Stimulated activated CD8-positive, alpha-beta memory T cell treated with anti-CD3 and anti-CD28 coated beads, Interleukin-15, amount 100 ng/mL, for 4 hours (primary cell): ENCODE measurements around the gene PYDC1.
A peak's percentile ranks its signal among the peaks of the same experiment; 100 is the strongest.
"Not testable (repeated sequence)": the region's sequence is repeated elsewhere in the genome, so short reads cannot be mapped to it uniquely, and the experiment has no call there.

Source experiments
- DNase-seq, 2 donors: peaks; one replicate each; pipeline ENCODE4 v3.0.0-alpha.2; 2020; ENCODE audit warnings: low read depth in 2 of 2

PYDC1 gene

DNA sequence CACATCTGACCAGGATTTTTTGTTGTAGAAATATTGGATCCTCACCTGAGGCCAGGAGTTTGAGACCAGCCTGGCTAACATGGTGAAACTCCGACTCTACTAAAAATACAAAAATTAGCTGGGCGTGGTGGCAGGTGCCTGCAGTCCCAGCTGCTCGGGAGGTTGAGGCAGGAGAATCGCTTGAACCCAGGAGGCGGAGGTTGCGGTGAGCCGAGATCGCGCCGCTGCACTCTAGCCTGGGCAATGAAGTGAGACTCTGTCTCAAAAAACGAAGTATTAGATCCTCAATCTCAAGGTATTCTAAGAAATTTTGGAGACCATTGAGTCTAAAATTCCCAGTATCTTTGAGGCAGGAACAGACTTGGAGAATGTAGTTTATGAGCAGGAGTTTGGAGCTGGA, 21.1 kb downstream of the PYDC1 start:
- not testable (repeated sequence) for DNase-seq

DNA sequence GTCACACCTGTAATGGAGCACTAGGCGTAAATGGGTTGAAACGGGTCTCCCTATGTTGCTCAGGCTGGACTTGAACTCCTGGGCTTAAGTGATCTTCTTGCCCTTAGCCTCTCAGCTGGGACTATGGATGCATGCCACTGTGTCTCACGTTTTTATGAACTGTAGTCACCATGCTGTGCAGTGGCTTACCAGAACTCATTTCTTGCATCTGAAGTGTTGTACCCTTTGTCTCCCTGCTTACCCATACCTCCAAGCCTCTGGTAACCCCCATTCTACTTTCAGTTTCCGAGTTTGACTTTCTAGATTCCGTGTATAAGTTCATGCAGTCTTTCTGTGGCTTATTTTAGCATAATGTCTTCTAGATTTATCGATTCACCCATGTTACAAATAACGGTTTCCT, 22.0 kb downstream of the PYDC1 start:
- DNase-seq = no peak

DNA sequence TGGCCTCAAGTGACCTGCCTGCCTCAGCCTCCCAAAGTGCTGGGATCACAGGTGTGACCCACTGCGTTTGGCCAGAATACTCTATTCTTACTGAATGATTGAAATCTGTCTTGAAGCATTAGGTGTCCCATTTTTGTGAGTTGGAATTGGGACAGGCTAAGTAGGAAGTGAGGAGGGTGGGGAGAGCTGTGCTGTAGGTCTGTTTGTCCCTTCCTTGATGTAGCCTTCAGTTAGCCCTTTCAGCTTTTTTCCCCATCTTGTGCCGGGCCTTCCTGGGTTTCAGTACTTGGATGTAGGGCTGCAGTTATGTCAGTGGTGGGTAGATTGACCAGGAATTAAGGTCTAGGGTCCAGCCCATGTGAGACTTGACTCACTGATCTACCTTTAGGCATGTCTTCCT, 23.1 kb downstream of the PYDC1 start:
- DNase-seq = no peak

DNA sequence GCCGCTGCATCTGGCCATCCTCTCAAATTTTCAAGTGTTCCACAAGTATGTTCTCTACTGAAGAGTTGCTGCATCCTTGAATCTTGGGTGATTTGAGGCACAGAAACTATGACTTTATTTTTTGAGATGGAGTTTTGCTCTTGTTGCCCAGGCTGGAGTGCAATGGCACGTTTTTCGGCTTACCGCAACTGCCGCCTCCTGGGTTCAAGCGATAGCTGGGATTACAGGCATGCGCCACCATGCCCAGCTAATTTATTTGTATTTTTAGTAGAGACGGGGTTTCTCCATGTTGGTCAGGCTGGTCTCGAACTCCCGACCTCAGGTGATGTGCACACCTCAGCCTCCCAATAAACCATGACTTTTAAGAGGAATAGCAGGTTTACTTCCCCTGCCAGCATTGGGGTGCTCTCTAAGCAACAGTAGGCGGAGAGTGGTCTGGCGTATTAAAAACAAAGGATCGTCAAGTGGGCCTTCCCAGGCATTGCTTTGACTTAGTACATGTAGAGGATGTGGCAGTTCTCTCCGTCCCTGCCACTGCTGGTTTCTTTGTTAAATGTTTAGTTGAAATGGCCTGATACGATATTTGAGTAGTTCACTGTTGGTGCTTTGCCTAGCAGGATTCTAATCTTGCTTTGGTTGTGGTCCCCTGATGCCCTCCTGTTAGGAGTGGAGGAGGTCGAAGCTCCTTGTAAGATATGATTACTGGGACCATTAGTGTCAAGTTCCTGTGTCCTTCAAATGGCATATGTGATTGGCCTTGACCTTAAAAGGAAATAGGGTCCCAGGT, 23.9 kb downstream of the PYDC1 start:
- no peak for DNase-seq

DNA sequence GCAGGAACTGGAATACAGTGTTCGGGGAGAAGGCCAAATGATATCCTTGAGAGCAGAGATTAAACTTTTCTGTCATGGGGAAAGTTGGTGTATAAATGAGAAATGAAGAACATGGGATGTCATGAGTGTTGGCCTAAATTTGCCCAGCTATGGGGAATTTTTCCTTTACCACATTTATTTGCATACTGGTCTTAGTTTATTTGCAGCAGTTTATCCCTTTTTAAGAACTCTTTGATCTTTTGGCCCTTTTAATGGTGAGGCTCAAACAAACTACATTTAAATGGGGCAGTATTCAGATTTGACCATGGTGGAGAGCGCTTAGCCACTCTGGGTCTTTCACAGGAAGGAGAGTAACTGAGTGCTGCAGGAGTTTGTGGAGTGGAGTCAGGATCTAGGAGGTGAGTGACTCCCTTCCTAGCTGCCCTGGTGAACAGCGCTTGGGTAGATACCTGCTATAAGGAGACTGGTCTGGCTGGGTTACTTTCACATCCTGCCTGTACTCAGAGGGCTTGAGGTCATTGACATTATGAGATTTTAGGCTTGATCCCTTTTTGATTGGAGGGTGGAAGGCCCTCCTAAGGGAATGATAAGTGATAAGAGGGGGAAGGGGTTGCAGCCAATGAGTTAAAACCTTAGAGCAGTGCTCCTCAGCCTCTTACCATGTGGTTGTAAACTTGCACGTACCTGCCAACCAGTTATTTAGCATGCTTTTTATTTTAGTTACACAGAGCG, 25.1 kb downstream of the PYDC1 start:
- no peak for DNase-seq

DNA sequence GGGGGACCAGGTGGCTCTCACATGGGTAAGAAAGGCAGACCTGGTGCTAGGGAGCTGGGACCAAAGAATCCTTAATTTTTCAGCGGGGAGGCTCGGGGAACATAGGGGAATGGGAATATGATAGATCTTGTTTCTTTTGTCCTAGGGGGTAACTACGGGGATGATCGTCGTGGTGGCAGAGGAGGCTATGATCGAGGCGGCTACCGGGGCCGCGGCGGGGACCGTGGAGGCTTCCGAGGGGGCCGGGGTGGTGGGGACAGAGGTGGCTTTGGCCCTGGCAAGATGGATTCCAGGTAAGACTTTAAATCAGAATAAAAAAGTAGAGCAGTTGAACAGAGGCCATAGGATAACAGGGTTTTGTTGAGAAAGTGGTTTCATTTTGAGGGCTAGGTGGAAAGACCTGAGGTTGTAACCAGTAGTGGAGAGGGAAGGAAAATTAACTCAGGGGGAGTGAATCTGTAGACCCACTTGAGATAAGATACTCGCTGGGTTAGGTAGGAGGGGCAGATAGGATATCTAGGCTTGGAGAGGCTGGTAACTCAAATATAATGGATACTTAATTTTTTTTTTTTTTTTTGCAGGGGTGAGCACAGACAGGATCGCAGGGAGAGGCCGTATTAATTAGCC, 26.0 kb downstream of the PYDC1 start:
- DNase-seq = no peak

DNA sequence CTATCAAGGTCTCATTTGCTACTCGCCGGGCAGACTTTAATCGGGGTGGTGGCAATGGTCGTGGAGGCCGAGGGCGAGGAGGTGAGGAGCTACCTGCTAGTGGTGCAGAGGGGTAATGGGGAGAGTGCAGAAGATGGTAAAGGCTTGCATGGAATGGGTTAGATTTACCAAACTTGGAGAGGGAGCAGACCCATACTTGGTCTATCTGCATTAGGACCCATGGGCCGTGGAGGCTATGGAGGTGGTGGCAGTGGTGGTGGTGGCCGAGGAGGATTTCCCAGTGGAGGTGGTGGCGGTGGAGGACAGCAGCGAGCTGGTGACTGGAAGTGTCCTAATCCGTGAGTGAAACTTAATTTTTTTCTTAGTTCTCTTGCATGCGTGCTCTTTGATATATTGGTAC, 26.9 kb downstream of the PYDC1 start:
- no peak for DNase-seq

DNA sequence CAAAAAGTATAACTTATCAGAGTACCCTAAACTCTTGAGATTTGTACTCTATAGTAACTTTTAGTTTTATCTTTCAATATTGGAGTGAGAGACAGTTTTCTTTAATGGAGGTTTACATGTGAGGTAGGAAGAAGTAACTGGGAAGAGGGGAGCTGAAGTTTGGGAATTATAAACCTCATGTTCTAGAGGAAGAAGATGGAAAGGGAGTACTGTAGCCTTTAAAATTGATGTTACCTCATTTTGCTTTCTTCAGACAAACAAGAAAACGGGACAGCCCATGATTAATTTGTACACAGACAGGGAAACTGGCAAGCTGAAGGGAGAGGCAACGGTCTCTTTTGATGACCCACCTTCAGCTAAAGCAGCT, 27.5 kb downstream of the PYDC1 start:
- no peak for DNase-seq

DNA sequence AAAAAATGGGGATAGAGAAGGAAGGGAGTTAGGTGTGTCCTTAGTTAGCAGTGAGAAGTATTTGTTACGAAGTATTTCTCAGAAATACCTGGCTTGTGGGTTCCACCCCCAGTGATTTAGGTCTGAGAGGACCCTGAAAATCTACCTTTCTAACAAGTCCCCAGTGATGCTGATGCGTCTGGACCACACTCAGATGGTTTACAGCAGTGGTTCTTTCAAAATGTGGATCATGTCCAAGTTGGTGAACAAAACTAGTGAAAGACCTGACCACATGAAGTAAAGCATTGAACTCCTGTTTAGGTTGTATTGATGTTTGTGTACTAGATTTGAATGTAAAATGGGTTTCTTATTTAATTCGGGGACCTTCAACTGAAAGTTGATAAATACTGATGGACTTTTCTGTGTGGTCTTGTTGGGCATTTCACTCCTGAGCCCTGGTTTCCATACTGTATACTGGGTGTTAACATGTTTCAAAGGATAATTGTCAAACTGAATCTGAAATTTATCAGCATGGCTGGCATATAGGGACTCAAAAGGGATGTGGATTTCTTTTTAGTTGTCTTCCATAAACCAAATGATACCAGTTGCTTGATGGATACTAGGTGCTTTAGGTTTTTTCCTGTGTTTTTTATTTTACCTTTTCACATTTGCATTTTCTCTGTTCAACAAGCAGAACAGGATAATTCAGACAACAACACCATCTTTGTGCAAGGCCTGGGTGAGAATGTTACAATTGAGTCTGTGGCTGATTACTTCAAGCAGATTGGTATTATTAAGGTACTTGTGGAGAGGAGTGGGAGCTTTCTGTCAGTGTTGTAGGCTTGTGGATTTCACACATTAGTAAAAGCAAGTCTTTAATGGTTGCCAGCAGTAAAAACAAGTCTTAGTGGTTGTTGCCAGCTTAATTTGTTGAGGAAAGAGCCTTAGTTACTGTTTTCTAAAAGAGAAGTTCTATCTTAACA, 28.2 kb downstream of the PYDC1 start:
- no peak for DNase-seq

DNA sequence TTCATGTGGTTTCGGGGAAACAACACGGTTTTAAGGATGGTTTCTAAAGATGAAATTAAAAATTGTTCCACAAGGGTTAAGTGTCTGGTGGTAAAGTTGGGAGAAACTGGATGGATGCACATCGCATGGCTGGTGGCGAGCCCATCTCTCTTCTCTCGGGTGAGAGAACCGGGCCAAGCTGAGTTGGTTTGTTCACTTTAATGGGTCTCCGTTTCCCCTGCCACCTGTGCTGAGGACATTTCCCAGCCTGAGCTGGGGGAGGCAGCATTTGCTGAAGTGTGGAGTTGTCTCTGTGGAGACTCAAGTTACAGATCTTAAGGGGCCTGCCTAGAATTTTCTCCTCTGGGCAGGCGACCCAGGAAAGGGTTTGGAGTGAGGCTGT, 29.1 kb downstream of the PYDC1 start:
- DNase-seq = no peak

DNA sequence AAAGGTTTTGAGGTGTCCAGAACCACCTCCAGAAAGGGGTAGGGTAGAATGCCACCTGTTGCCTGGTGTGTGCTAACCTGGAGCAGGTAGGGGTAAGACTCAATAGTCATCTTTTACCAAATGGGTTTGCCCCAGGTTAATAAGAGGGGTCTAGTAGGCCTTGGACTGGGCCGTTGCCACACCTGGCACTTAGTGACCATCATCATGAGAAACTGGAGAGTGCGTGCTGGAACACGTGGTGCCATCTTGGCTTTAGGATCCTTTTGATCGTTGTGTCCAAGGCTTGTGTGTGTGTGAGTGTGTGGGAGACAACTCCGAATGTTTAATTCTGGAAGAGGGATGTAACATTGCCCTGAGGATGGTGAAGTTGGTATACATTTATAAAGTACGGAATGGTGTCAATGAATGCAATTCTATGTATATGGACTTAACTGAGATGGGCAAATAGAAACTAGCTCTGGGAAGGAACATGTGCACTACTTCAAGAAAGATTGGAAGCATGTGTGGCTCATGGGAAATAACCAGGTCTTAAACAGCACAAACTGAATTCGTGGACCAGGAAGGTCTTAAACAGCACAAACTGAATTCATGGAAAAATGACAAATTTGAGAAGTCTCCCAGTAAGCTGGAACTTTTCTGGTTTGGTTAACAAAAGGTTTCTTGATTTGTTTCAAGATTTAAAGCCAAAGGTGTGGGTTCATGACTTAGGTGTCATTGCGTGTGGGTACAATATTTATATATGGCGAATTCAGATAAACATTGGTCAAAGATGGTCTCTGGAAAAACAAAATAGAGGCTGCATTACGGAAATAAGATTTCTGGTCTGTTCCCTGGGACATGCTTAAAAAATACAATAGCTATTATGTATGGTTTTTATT, 29.8 kb downstream of the PYDC1 start:
- no peak for DNase-seq

DNA sequence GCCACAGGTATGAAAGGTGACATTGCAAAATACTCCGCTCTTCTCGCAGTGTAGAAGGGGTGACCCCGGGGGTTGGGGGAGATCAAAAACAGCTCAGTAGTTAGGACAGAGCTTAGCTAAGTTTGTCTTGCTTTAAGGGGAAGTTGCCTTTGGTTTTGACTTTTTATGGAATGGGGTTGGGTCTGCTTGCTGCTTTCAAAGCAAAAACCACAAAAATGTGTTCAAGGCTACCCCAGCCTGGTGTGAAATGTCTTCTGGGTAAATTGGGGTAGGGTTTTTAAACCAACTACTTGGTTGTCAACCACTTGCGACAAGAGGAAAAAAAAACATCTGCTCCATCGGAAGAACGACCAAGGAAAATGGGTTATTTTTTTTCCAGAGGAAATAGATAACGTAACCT, 30.8 kb downstream of the PYDC1 start:
- DNase-seq = no peak

DNA sequence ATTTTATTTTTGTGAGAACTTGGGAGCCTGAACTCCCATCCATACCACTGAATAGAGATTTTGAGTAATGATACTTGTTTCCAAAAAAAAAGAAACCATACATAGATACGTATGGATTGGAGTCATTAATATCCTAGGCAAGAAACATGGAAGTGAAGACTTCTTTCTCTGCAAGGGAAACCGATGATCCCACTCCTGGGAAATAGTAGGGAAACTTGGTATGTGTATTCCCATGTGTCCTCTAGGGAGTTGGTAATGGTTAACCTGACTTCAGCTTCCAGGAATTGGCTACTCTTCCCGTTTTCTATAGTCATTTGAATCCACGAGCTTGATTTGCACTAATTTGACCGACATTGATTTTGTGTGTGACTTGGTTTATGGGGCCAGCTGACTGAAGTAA, 31.6 kb downstream of the PYDC1 start:
- no peak for DNase-seq

DNA sequence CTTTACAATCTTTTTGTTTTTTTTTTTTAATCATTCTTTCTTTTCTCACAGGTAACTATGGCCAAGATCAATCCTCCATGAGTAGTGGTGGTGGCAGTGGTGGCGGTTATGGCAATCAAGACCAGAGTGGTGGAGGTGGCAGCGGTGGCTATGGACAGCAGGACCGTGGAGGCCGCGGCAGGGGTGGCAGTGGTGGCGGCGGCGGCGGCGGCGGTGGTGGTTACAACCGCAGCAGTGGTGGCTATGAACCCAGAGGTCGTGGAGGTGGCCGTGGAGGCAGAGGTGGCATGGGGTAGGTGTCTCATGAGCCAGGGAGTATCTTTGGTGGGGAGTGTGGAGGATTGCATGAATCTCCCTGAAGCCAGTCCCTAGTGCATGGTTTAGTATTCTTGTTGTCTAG, 32.0 kb downstream of the PYDC1 start:
- DNase-seq = no peak

DNA sequence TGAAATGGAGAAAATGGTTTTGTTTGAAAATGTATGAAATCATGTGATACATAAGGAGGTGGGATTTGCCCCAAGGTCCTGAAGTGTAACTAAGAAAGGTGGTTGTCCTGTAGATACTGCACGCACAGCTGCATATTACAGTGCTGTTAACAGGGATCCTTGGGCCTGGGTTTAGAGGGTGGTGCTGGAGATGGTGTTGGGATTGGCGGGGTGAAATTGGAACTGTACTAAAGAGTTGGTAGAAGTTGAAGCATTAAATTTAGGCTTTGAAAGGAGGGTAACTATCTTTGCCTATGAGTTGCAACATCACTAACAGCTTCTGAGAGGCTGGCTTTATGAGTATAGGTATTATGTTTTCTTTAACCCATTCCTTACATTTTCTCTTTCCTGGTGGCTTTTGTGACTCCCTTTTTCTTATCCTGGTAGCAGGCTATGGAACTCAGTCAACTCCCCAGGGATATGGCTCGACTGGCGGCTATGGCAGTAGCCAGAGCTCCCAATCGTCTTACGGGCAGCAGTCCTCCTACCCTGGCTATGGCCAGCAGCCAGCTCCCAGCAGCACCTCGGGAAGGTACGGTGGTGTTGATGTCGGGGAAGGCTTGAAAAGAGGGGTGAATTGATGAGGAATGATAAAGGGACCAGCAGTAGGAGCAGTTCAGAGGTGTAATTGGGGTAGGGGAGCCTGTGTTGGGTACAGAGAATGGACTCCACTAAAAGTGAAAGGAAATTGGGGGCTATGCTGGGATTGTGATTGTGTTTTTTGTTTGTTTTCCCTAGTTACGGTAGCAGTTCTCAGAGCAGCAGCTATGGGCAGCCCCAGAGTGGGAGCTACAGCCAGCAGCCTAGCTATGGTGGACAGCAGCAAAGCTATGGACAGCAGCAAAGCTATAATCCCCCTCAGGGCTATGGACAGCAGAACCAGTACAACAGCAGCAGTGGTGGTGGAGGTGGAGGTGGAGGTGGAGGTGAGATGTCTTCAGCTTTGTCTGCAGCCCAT, 33.2 kb downstream of the PYDC1 start:
- no peak for DNase-seq

DNA sequence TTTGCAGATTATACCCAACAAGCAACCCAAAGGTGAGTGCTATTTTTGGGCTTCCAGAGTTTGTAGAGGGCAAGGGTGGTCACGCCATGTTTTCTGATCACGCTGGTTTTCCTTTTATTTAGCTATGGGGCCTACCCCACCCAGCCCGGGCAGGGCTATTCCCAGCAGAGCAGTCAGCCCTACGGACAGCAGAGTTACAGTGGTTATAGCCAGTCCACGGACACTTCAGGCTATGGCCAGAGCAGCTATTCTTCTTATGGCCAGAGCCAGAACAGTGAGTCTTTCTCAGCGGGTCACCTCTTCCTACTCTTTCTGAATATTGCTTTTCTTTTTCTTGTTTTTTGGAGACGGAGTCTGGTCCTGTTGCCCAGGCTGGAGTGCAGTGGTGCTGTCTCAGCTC, 34.5 kb downstream of the PYDC1 start:
- DNase-seq = no peak

DNA sequence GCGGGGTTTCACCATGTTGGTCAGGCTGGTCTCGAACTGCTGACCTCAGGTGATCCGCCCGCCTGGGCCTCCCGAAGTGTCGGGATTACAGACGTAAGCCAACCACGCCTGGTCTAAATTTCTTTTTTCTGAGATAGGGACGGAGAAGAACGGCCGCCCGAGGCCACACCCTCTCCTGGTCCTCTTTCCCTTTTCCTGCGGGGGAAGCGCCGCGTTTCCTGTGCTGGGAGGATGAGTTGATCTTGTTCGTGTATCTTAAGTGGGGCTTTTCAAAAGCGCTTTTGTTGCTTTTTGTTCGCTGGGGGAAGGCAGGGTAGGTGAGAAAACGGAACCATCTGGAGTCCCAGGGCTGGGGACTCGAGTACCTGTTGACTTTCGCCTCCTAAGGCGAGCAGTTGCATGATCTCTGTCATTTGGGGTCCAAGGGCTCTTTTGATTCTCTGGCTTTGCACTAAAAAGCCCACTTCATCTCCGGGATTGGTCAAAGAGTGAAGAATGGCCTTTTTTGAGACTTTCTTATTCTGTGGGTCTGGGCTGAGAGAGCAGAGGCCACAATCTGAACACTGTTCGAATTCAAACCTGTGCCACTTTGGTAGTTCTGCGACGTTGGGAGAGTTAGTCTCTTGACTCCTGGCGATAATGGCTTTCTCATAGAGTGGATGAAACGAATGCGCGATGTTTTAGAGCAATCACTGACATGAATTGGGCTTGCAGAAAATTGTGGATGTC, 35.7 kb downstream of the PYDC1 start:
- no peak for DNase-seq

DNA sequence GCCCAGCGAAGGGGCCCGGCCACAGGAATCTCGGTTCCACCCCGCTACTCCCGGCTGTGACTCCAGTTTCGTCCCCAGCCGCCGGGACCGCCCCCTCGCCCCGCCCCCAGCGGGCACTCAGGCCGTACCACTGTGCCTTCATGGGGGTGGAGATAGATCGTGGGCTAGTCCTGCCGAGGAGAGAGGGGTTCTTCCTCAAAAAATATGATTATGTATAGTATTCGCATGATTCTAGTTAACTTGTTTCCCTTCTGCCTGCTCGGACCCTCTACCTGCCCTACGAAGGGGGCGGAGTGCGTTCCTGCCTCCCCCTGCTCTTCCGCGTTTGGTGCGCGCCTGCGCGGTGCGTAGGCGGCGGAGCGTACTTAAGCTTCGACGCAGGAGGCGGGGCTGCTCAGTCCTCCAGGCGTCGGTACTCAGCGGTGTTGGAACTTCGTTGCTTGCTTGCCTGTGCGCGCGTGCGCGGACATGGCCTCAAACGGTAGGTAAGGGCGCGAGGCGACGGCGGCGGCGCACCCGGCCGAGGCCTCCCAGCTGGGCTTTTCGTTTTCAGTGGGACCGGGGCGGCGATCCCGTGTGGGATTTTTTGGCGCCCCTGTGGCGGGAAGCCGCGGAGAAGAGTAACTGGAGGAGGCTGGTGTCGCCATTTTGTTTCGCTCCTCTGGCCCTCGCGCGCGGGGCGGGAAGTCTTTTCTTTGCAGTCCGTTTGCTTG, 37.0 kb downstream of the PYDC1 start, which contains the start of gene FUS:
FUS (plus strand) TSS at position 393 of the 713 bp plus-strand sequence; CDS start at position 469, 76 bp downstream.
- DNase-seq = peak; percentile 78
